Measurements from ENCODE around the gene WBP2. TPM values are rescaled to one million over a fixed set of nuclear protein-coding genes. Genes with fewer than 3 reads are reported as not detected.

Gene WBP2
- total RNA-seq, 4 donors from 2014 or later, result 129 to 259 (median 148) TPM

DNA sequence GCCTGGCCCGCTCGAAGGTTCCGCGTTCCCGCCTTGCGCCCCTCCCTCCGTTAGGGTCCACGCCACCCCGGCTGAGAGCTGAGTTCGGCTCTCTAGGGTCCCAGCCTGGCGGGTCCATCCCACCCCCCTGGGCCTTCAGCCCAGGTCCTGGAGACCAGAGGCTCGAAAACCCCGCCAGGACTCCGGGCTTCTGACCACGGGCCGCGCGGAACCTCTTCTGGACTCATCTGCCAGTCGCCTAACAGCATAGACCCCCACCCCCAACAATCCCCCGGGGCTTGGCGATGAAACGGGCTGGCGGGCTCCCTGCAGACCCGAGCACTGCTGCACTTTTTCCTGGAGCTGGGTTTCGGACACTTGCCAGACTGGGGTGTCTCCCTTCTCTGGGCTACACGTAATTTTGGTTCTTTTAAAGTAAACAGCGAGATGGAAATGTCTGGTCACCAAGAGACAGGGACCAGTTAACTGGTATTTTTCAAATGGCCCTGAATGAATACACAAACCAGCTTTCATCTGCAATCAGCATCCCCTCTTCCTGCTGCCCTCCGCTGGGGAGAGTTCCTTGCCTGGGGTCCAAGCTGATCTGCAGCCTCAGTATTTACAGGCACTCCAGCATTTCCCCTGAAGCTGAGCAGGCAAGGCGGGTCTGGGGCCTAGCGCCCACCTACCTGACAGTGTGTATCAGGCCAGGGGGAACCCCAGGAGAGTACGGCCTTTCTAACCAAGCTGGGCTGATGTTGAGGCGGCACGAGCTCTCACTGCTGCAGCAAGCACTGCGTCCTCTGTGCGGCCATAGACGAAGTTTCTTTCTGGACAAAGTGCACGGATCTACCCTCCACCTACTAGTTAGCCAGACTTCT is 42.3 kb upstream of the WBP2 start:
- TF ChIP-seq, protein P1, sequence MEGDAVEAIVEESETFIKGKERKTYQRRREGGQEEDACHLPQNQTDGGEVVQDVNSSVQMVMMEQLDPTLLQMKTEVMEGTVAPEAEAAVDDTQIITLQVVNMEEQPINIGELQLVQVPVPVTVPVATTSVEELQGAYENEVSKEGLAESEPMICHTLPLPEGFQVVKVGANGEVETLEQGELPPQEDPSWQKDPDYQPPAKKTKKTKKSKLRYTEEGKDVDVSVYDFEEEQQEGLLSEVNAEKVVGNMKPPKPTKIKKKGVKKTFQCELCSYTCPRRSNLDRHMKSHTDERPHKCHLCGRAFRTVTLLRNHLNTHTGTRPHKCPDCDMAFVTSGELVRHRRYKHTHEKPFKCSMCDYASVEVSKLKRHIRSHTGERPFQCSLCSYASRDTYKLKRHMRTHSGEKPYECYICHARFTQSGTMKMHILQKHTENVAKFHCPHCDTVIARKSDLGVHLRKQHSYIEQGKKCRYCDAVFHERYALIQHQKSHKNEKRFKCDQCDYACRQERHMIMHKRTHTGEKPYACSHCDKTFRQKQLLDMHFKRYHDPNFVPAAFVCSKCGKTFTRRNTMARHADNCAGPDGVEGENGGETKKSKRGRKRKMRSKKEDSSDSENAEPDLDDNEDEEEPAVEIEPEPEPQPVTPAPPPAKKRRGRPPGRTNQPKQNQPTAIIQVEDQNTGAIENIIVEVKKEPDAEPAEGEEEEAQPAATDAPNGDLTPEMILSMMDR (IDR thresholded peaks at IDR 0.05 in 4 of 5, conservative IDR thresholded peaks at IDR 0.05 in 1 of 5), result no peak
- peak overlapping the region; percentile 80 to 96 (median 92) for H3K27ac ChIP-seq
- peaks cover 16 to 28% of the 10 kb centered on the region in 2 donors for H3K4me1 ChIP-seq
- in situ Hi-C loops (cut with MboI; ENCODE audit: low sequenced_read_pairs in 4 of 4) (loop anchor here in 1 of 4 donors (25.0 kb wide), 1 partner anchor 135 kb away; the partner anchor contains the start of gene GALK1), intact Hi-C loops (cut with DNase I; ENCODE audit: low total_unique reads) (loop anchor here (5.0 kb wide), 2 partner anchors 115 to 130 kb away; partner anchors contain the start of genes GALK1 and UNK)
- H3K36me3 ChIP-seq, result peaks cover 0 to 40% of the 10 kb centered on the region in 2 donors
- no peaks in the 10 kb centered on the region for H3K27me3 ChIP-seq
- ATAC-seq, result no peak
- H3K4me3 ChIP-seq, result peak overlapping the region; percentile 60 to 72 (median 64)
- DNase-seq, result peak in 1 of 2 donors; percentile 37
- H3K9me3 ChIP-seq, result no peaks in the 10 kb centered on the region

DNA sequence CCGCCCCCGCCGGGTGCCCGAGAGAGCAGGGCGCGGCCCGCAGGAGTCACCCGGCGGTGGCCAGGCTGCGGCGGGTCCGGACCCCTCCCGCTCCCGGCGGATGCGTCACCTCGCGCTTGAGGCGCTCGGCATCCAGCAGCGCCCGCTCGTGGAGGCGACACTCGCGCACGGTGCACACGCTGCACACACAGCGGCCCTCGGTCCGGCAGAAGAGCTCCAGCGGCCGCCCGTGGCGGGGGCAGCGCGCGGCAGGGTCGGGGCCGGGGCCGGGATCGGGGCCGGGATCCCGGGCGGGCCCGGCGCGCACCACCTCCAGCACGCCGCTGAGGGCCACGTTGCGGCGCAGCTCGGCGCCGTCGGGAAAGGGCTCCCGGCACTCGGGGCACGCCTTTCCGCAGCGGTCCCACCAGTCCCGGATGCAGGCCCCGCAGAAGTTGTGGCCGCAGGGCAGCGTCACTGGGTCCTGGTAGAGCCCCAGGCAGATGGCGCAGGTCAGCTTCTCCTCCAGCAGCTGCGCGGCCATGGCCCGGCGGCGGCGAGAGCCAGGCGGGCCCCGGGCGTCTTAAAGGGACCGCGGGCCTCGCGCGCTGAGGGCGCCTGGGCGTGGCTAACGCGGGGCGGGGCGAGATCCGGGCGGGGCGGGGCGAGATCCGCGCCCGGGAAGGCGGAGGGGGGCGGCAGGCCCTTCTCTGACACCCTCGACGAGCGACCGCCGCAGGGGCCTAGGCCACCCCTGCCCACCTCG is 41.5 kb upstream of the WBP2 start, which contains the start of gene TRIM65:
TRIM65 (minus strand) TSS at position 537 of the 745 bp plus-strand sequence; CDS start at position 523, 14 bp downstream.
- no peaks in the 10 kb centered on the region for H3K9me3 ChIP-seq
- peak; percentile 85 to 86 for ATAC-seq
- peak within 1 kb of the TSS; percentile 80 to 96 (median 92) for H3K27ac ChIP-seq
- intact Hi-C loops (cut with DNase I; ENCODE audit: low total_unique reads) (loop anchor here (1.0 to 5.0 kb wide), 4 partner anchors 19 to 129 kb away; partner anchors contain the start of genes GALK1 and UNK), in situ Hi-C loops (cut with MboI; ENCODE audit: low sequenced_read_pairs in 4 of 4) (loop anchor here in 1 of 4 donors (25.0 kb wide), 1 partner anchor 134 kb away; the partner anchor contains the start of gene GALK1)
- H3K36me3 ChIP-seq, result peaks cover 0 to 34% of the 10 kb centered on the region in 2 donors
- H3K27me3 ChIP-seq, result no peaks in the 10 kb centered on the region
- peak within 1 kb of the TSS; percentile 60 to 72 (median 64) for H3K4me3 ChIP-seq
- H3K4me1 ChIP-seq, result peaks cover 16 to 28% of the 10 kb centered on the region in 2 donors
- TF ChIP-seq, protein P1 (IDR thresholded peaks at IDR 0.05 in 4 of 5, conservative IDR thresholded peaks at IDR 0.05 in 1 of 5), result peak in 4 of 5 experiments; percentile 19 to 65 (median 50)
- peak; percentile 80 to 81 for TF ChIP-seq POLR2A (IDR thresholded peaks at IDR 0.05)
- peak; percentile 76 to 82 for DNase-seq

DNA sequence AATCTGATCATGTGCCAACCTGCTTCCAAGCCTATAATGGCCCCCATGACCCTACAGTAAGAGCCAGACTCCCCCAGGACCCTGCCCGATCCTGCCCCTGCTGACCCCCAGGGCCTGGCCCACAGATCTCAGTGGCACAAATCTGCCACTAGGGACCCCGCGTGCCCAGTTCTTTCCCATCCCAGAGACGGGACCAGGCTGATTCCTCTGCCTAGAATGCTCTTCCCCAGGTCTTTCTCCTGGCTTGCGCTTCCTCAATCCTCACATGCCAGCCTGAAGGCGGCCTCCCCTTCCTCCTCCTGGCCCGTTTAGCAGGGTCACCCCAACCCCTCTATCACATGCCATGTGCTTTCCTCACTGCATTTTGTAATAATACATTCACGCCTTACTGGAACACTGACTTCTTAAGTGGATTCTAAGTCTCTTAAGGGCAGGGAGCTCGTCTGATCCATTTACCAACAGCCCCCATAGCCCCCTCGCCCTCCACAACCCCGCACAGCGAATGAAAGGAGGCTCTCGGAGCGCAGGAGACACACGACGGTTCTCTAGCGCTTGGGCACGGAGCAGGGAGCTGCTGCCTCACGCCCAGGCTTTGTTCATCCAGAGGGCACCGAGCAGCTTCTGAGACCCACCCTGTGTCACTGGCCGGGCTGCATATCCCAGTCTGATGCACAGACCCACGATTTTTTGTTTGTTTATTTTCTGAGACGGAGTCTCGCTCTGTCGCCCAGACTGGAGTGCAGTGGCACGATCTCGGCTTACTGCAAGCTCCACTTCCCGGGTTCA is 40.4 kb upstream of the WBP2 start:
- Histone ChIP-seq H3K27me3 (no peaks in the 10 kb centered on the region), H3K4me3 (peak overlapping the region; percentile 60 to 72 (median 64)), H3K4me1 (peaks cover 16 to 28% of the 10 kb centered on the region in 2 donors), H3K36me3 (peaks cover 0 to 32% of the 10 kb centered on the region in 2 donors), H3K27ac (peak overlapping the region; percentile 80 to 96 (median 92)), H3K9me3 (no peaks in the 10 kb centered on the region)
- no peak for TF ChIP-seq POLR2A (IDR thresholded peaks at IDR 0.05)
- TF ChIP-seq, protein P1 (IDR thresholded peaks at IDR 0.05 in 4 of 5, conservative IDR thresholded peaks at IDR 0.05 in 1 of 5), result peak; percentile 21 to 44 (median 22)
- ATAC-seq, result peak; percentile 6 to 16
- in situ Hi-C loops (cut with MboI; ENCODE audit: low sequenced_read_pairs in 4 of 4), result loop anchor here in 1 of 4 donors (25.0 kb wide), 1 partner anchor 133 kb away; the partner anchor contains the start of gene GALK1
- intact Hi-C loops (cut with DNase I; ENCODE audit: low total_unique reads), result loop anchor here (1.0 to 5.0 kb wide), 4 partner anchors 18 to 128 kb away; partner anchors contain the start of genes GALK1 and UNK
- no peak for DNase-seq
